ENCODE measurements around the gene NDEL1.

Gene NDEL1

DNA sequence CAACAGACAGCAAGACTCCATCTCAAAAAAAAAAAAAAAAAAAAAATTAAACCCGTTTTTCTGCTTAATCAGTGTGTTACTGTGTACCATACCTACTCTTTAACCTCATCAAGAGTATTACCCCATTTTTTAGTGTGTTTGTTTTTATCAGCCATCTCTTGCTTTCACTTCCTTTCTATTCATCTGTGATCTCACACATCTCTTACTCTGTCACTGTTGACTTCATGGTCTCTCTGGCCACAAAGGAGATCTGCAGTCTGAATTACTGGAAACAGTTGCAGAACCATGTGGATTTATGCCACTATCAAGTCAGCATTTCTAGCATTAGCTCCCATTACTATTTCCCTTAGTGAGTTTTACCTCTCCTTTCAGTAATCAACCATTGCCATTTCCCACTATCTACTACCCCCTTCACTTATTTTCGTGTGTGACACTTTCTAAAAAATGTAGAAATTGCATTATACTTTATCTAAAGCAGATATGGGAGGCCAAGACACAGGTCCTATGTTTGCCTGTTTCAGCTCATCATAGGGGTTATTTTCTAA, 20.1 kb downstream of the NDEL1 start:
- no peak overlapping the region for H3K4me3 ChIP-seq (ENCODE audit: insufficient read length, low read depth)
- H3K36me3 ChIP-seq (ENCODE audit: insufficient read depth, insufficient read length, low read length) = peaks cover 82% of the 10 kb centered on the region
- H3K27me3 ChIP-seq (ENCODE audit: insufficient read depth, insufficient read length) = no peaks in the 10 kb centered on the region
- no peaks in the 10 kb centered on the region for H3K4me1 ChIP-seq (ENCODE audit: insufficient read depth, insufficient read length)
- DNase-seq (ENCODE audit: low read depth, low spot score) = no peak
- no peaks in the 10 kb centered on the region for H3K9me3 ChIP-seq (ENCODE audit: insufficient read depth, low read length)
- H3K9ac ChIP-seq (ENCODE audit: insufficient read length, low read depth) = no peak overlapping the region
- TF ChIP-seq ZNF274 (IDR thresholded peaks at IDR 0.05; ENCODE audit: low read depth, low read length) = no peak
- no peak for TF ChIP-seq YY1 (IDR thresholded peaks at IDR 0.05; ENCODE audit: insufficient read depth, insufficient read length)
- no peak for TF ChIP-seq SUZ12 (IDR thresholded peaks at IDR 0.05; ENCODE audit: extremely low read depth, insufficient read depth, insufficient read length)

DNA sequence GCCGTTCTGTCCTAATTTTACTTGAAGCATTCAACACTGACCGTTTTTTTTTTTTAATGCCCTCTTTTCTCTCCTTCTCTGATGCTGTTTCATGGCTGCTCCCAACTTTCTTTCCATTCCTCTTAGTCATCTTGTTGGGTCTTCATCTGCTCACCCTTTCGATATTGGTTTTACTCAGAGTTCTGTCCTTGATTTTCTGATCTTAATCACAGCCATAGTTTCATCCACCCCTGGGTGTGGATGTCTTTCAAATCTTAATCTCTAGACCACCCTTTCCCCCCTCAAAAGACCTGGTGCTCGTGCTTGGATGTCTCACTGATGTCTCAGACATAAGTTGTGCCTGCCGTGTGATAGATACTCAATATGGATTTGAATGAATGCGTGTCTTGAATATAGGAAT, 22.4 kb downstream of the NDEL1 start:
- H3K36me3 ChIP-seq (ENCODE audit: insufficient read depth, insufficient read length, low read length) = peaks cover 88% of the 10 kb centered on the region
- H3K9me3 ChIP-seq (ENCODE audit: insufficient read depth, low read length) = no peaks in the 10 kb centered on the region
- H3K9ac ChIP-seq (ENCODE audit: insufficient read length, low read depth) = no peak overlapping the region
- no peak overlapping the region for H3K4me3 ChIP-seq (ENCODE audit: insufficient read length, low read depth)
- DNase-seq (ENCODE audit: low read depth, low spot score) = no peak
- TF ChIP-seq YY1 (IDR thresholded peaks at IDR 0.05; ENCODE audit: insufficient read depth, insufficient read length) (no peak), ZNF274 (IDR thresholded peaks at IDR 0.05; ENCODE audit: low read depth, low read length) (no peak), SUZ12 (IDR thresholded peaks at IDR 0.05; ENCODE audit: extremely low read depth, insufficient read depth, insufficient read length) (no peak)
- H3K4me1 ChIP-seq (ENCODE audit: insufficient read depth, insufficient read length) = no peaks in the 10 kb centered on the region
- no peaks in the 10 kb centered on the region for H3K27me3 ChIP-seq (ENCODE audit: insufficient read depth, insufficient read length)

DNA sequence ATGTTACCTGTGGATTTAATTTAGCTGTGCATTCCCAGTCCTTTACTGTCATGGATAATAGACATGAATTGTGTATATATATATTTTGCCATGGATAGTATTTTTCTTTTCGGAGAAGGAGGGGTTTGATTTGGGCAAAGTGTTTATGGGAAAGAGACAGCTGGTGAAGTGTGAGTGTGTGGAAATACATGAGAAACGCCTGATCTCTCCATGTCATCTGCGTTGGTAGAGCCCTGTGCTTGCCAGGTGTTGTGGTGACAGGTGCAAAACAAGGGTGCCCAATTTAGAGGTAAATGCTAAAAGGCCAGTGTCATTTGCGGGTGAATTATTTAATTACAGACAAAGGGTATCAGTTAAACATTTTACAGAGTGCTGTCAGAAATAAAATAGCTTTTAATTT, 23.4 kb downstream of the NDEL1 start:
- H3K27me3 ChIP-seq (ENCODE audit: insufficient read depth, insufficient read length) = no peaks in the 10 kb centered on the region
- H3K36me3 ChIP-seq (ENCODE audit: insufficient read depth, insufficient read length, low read length) = peaks cover 86% of the 10 kb centered on the region
- H3K4me3 ChIP-seq (ENCODE audit: insufficient read length, low read depth) = no peak overlapping the region
- no peak overlapping the region for H3K9ac ChIP-seq (ENCODE audit: insufficient read length, low read depth)
- H3K4me1 ChIP-seq (ENCODE audit: insufficient read depth, insufficient read length) = no peaks in the 10 kb centered on the region
- H3K9me3 ChIP-seq (ENCODE audit: insufficient read depth, low read length) = no peaks in the 10 kb centered on the region
- TF ChIP-seq SUZ12 (IDR thresholded peaks at IDR 0.05; ENCODE audit: extremely low read depth, insufficient read depth, insufficient read length) (no peak), YY1 (IDR thresholded peaks at IDR 0.05; ENCODE audit: insufficient read depth, insufficient read length) (no peak), ZNF274 (IDR thresholded peaks at IDR 0.05; ENCODE audit: low read depth, low read length) (no peak)
- DNase-seq (ENCODE audit: low read depth, low spot score) = no peak

DNA sequence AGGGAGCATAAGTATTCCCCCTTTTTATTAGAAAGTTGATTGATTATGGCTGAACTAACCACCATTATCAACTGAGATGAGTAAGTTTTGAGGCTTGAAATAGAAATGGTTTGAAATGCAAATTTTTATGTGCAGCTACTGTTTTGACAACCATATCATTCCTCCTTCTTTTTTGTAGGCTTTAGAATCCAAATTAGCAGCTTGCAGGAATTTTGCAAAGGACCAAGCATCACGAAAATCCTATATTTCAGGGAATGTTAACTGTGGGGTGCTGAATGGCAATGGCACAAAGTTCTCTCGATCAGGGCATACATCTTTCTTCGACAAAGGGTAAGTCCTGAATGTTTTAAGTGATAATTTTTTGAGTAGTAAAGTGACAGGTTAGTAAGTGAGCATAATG, 24.1 kb downstream of the NDEL1 start:
- TF ChIP-seq ZNF274 (IDR thresholded peaks at IDR 0.05; ENCODE audit: low read depth, low read length) (no peak), YY1 (IDR thresholded peaks at IDR 0.05; ENCODE audit: insufficient read depth, insufficient read length) (no peak), SUZ12 (IDR thresholded peaks at IDR 0.05; ENCODE audit: extremely low read depth, insufficient read depth, insufficient read length) (no peak)
- Histone ChIP-seq H3K9me3 (ENCODE audit: insufficient read depth, low read length) (no peaks in the 10 kb centered on the region), H3K4me3 (ENCODE audit: insufficient read length, low read depth) (no peak overlapping the region), H3K27me3 (ENCODE audit: insufficient read depth, insufficient read length) (no peaks in the 10 kb centered on the region), H3K4me1 (ENCODE audit: insufficient read depth, insufficient read length) (no peaks in the 10 kb centered on the region), H3K9ac (ENCODE audit: insufficient read length, low read depth) (no peak overlapping the region), H3K36me3 (ENCODE audit: insufficient read depth, insufficient read length, low read length) (peaks cover 83% of the 10 kb centered on the region)
- no peak for DNase-seq (ENCODE audit: low read depth, low spot score)

DNA sequence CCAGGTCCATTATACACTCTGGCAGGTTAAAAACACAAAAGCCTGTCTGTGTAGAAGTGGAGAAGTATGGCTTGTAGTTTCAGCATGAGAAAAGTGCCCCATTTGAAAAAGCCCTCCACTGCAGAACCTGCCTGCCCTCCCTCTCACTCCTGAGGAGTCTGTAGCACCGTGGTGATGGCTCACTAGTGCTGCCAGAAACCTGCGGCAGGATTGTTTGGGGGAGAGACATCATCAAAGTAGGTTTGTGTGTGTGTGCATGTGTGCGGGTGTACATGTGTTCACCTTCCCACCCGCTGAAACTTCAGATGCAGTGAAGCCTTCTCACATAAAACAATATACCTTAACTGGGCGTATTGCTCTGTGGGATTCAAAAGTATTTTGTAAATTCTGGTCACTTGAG, 26.9 kb downstream of the NDEL1 start:
- Histone ChIP-seq H3K9me3 (ENCODE audit: insufficient read depth, low read length) (no peaks in the 10 kb centered on the region), H3K9ac (ENCODE audit: insufficient read length, low read depth) (no peak overlapping the region), H3K4me3 (ENCODE audit: insufficient read length, low read depth) (no peak overlapping the region), H3K36me3 (ENCODE audit: insufficient read depth, insufficient read length, low read length) (peaks cover 74% of the 10 kb centered on the region), H3K4me1 (ENCODE audit: insufficient read depth, insufficient read length) (no peaks in the 10 kb centered on the region), H3K27me3 (ENCODE audit: insufficient read depth, insufficient read length) (no peaks in the 10 kb centered on the region)
- no peak for DNase-seq (ENCODE audit: low read depth, low spot score)
- TF ChIP-seq SUZ12 (IDR thresholded peaks at IDR 0.05; ENCODE audit: extremely low read depth, insufficient read depth, insufficient read length) = no peak
- TF ChIP-seq ZNF274 (IDR thresholded peaks at IDR 0.05; ENCODE audit: low read depth, low read length) = no peak
- TF ChIP-seq YY1 (IDR thresholded peaks at IDR 0.05; ENCODE audit: insufficient read depth, insufficient read length) = no peak

DNA sequence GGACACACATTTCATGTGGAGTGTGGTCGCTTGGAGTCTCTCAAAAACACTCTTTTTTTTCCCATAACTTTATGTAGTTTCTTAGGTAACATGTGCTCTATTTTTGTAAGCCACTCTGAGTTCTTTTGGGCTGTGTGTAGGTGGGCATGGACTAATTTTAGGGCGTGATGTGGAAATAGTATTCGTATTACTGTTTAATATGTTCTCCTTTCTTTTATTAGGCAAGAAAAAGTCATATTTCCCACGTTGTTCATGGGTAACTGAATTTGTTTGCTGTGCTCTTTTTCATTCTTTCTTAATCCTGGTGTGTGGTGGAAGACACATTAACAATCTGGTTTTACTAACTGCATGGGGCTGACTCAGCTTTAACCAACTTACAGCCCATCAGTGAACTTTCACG, 27.4 kb downstream of the NDEL1 start:
- peaks cover 74% of the 10 kb centered on the region for H3K36me3 ChIP-seq (ENCODE audit: insufficient read depth, insufficient read length, low read length)
- H3K4me3 ChIP-seq (ENCODE audit: insufficient read length, low read depth) = no peak overlapping the region
- no peaks in the 10 kb centered on the region for H3K27me3 ChIP-seq (ENCODE audit: insufficient read depth, insufficient read length)
- no peak overlapping the region for H3K9ac ChIP-seq (ENCODE audit: insufficient read length, low read depth)
- H3K4me1 ChIP-seq (ENCODE audit: insufficient read depth, insufficient read length) = no peaks in the 10 kb centered on the region
- no peaks in the 10 kb centered on the region for H3K9me3 ChIP-seq (ENCODE audit: insufficient read depth, low read length)
- TF ChIP-seq ZNF274 (IDR thresholded peaks at IDR 0.05; ENCODE audit: low read depth, low read length) = no peak
- TF ChIP-seq YY1 (IDR thresholded peaks at IDR 0.05; ENCODE audit: insufficient read depth, insufficient read length) = no peak
- TF ChIP-seq SUZ12 (IDR thresholded peaks at IDR 0.05; ENCODE audit: extremely low read depth, insufficient read depth, insufficient read length) = no peak
- DNase-seq (ENCODE audit: low read depth, low spot score) = no peak

DNA sequence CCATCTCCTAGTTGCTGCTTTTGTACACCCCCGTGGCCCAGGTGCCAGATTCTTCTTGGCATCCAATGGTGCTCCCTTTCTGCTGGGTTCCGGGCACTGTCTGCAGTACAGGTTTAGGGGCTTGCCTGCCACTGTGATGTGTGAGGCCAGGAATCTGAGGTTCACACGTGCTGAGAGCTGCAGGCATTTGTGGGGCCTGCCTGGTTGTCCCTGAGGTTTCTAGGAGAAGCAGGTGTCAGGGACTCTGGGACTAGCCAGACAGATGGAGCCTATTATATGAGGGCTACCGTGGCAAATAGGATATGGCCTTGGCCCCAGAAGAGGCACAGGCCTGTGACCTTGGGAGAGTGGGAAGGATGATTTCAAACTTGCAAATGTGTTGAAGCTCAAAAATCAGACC, 29.3 kb downstream of the NDEL1 start:
- no peak for TF ChIP-seq ZNF274 (IDR thresholded peaks at IDR 0.05; ENCODE audit: low read depth, low read length)
- no peak for TF ChIP-seq SUZ12 (IDR thresholded peaks at IDR 0.05; ENCODE audit: extremely low read depth, insufficient read depth, insufficient read length)
- no peak for TF ChIP-seq YY1 (IDR thresholded peaks at IDR 0.05; ENCODE audit: insufficient read depth, insufficient read length)
- Histone ChIP-seq H3K4me3 (ENCODE audit: insufficient read length, low read depth) (no peak overlapping the region), H3K36me3 (ENCODE audit: insufficient read depth, insufficient read length, low read length) (peaks cover 66% of the 10 kb centered on the region), H3K4me1 (ENCODE audit: insufficient read depth, insufficient read length) (no peaks in the 10 kb centered on the region), H3K9ac (ENCODE audit: insufficient read length, low read depth) (no peak overlapping the region), H3K27me3 (ENCODE audit: insufficient read depth, insufficient read length) (no peaks in the 10 kb centered on the region), H3K9me3 (ENCODE audit: insufficient read depth, low read length) (no peaks in the 10 kb centered on the region)
- no peak for DNase-seq (ENCODE audit: low read depth, low spot score)

Data from NT2/D1 (cell line).